Motor neuron (in vitro differentiated cells): ENCODE data around the gene RBM23. TPM values are rescaled to one million over a fixed set of nuclear protein-coding genes. Genes with fewer than 3 reads are reported as not detected.
"Not testable (repeated sequence)": the region's sequence is repeated elsewhere in the genome, so short reads cannot be mapped to it uniquely, and the experiment has no call there.

Experiments
- ATAC-seq, 8 experiments: fragments of 200-7000 bp; cut with Tn5 transposase; replicated peaks in 6 of 8; 2 replicates each; pipeline ENCODE4 v1.8.0; 2021; ENCODE audit warnings: mild to moderate bottlenecking in 8 of 8, moderate library complexity in 8 of 8
- H3K27ac ChIP-seq, 2 donors: fragments of 250-450 bp; sonication (Bioruptor Pico); 2 replicates each; pipeline ENCODE4 v1.9.0; 2021; ENCODE audit warnings: antibody characterized with exemption in 2 of 2, mild to moderate bottlenecking in 2 of 2, moderate library complexity in 1 of 2
- H3K4me1 ChIP-seq, 2 donors: fragments of 250-450 bp; sonication (Bioruptor Pico); replicated peaks in 1 of 2; 2 replicates each; pipeline ENCODE4 v1.6.1; 2021; ENCODE audit warnings: antibody characterized with exemption in 2 of 2, mild to moderate bottlenecking in 2 of 2, moderate library complexity in 1 of 2
- H3K4me3 ChIP-seq, 5 donors: fragments of 250-450 bp; sonication (Bioruptor Pico); 2 replicates each; pipeline ENCODE4 v1.9.0; 2021; ENCODE audit warnings: antibody characterized with exemption in 5 of 5, mild to moderate bottlenecking in 5 of 5, moderate library complexity in 4 of 5
- WGBS, 10 experiments: fragments of 450-650 bp; shearing (Covaris generic); methylation state at CpG; one replicate each; pipeline ENCODE4 v1.0.0; 2022; 5-methylcytosine and 5-hydroxymethylcytosine counted together
- in situ Hi-C, 9 experiments: fragments of 400-800 bp; cut with MboI; loops; one replicate each; pipeline ENCODE4 v1.15.0; 2021; ENCODE audit warnings: low sequenced_read_pairs in 9 of 9, low pct_unique_long_range_greater_than_20kb in 2 of 9; ENCODE audit not compliant: unreplicated experiment in 9 of 9
- total RNA-seq, 8 experiments: library from RNA; unstranded; fragments of 300-600 nt; gene quantifications; 2 replicates each; pipeline versions ENCODE4 v1.2.3 to v1.2.4, GENCODE V29; 2022

Gene RBM23
- total RNA-seq, 8 experiments from 2014 or later = 41.7 to 90.1 (median 56.0) TPM

DNA sequence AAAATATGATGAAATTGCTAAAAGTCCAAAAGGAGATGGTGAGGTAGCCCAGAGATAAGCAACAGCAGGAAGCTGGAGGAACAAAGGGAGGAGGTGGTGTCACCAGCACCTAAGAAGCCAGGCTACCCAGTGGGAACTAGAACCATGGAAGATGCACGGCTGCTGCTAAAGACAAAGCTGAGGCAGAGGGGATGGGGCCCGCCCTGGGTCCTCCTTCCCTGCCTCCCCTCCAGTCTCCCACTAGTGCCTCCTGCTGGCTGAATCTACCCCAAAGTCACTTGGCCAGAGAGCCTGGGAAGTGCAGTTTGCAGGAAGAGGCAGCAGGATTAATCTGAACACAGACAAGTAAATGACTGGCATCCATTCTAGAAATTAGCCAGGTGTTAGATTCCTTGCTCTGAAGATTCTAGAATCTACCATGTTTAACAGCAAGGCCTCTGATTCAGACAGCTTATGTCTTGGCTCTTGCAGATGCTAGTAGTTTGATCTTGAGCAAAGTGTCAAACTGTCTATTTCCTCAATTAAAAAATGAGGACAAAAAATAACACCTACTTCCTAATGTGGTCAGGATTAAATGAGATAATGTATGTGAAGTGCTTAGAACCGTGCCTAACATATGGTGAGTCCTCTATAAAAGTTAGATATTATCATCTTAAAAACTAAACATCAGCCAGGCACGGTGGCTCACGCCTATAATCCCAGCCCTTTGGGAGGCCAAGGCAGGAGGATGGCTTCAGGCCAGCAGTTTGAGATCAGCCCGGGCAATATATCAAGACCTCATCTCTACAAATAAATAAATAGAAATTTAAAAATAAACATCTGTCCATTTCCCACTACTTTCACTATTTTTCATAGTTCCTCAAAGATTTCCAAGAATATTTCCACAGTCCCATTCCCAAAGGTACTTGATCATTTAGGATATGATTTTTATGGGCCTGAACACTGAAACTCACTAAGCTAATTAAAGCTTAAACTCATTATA, 53.2 kb downstream of the RBM23 start:
- 17 to 100% (median 68%) methylated on average over 1 to 6 of the region's 6 CpGs; no CpG with 5 or more reads in 2 of the 10 experiments for WGBS, 10 experiments
- Histone ChIP-seq H3K4me1 (no peaks in the 10 kb centered on the region), H3K27ac (no peak overlapping the region), H3K4me3 (no peak overlapping the region)
- in situ Hi-C loops = loop anchor here in 8 of 9 experiments (25.0 kb wide), 3 partner anchors 278 to 478 kb away; partner anchors contain the start of genes ABHD4 (in 1 of the 8) and DAD1 (in 1 of the 8)
- peak in 2 of 8 experiments; percentile 38 to 47 for ATAC-seq

DNA sequence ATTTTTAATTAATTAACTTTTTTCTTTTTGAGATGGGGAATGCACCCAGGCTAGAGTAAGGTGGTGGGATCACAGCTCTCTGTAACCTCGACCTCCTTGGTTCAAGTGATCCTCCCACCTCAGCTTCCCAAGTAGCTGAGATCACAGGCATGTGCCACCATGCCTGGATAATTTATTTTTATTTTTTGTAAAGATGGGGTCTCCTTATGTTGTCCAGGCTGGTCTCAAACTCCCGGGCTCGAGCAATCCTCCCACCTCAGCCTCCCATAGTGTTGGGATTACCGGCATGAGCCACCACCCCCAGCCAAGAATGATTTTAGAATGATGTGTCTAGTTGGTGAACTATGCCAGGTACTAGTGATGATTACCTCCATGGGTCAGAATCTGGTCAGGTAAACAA, 54.0 kb downstream of the RBM23 start:
- in situ Hi-C loops = loop anchor here in 8 of 9 experiments (25.0 kb wide), 3 partner anchors 278 to 478 kb away; partner anchors contain the start of genes ABHD4 (in 1 of the 8) and DAD1 (in 1 of the 8)
- Histone ChIP-seq H3K27ac (no peak overlapping the region), H3K4me1 (no peaks in the 10 kb centered on the region), H3K4me3 (no peak overlapping the region)
- ATAC-seq = no peak
- 42 to 100% (median 95%) methylated on average over 1 to 3 of the region's 4 CpGs; no CpG with 5 or more reads in 2 of the 10 experiments for WGBS, 10 experiments

DNA sequence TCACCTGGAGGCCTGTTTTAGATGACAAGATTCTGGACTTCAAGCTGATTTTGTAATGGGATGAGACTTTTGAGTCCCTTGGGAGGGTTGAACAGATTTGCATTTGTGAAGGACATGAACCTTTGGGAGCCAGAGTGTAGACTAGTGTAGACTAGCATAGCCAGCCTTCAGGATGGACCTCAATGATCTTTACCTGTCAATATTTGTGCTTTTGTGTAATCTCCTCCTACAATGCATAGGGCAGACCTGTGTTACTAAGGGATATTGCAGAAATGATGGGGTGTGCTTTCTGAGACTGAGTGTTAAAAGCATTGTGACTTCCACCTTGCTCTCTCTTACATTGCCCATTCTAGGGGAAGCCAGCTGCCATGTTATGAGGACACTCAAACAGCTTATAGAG, 57.3 kb downstream of the RBM23 start:
- no peak for ATAC-seq
- Histone ChIP-seq H3K4me3 (no peak overlapping the region), H3K4me1 (no peaks in the 10 kb centered on the region), H3K27ac (no peak overlapping the region)
- in situ Hi-C loops = loop anchor here in 8 of 9 experiments (25.0 kb wide), 3 partner anchors 274 to 474 kb away; partner anchors contain the start of genes ABHD4 (in 1 of the 8) and DAD1 (in 1 of the 8)

GRCh38 chr14:22860377-22860776, 58.6 kb downstream of the RBM23 start:
- H3K27ac ChIP-seq, ATAC-seq, H3K4me1 ChIP-seq, H3K4me3 ChIP-seq: not testable (repeated sequence)
- WGBS, 10 experiments = 20 to 100% (median 67%) methylated on average over 1 to 3 of the region's 3 CpGs; no CpG with 5 or more reads in 4 of the 10 experiments
- in situ Hi-C loops = loop anchor here in 8 of 9 experiments (25.0 kb wide), 3 partner anchors 273 to 473 kb away; partner anchors contain the start of genes ABHD4 (in 1 of the 8) and DAD1 (in 1 of the 8)

- Histone ChIP-seq H3K4me3 (no peak overlapping the region), H3K4me1 (peaks cover 0 to 2% of the 10 kb centered on the region in 2 donors), H3K27ac (no peak overlapping the region)
- WGBS, 10 experiments = 73 to 100% (median 98%) methylated on average over 1 to 5 of the region's 5 CpGs; no CpG with 5 or more reads in 2 of the 10 experiments
- in situ Hi-C loops = loop anchor here in 8 of 9 experiments (25.0 kb wide), 3 partner anchors 269 to 469 kb away; partner anchors contain the start of genes ABHD4 (in 1 of the 8) and DAD1 (in 1 of the 8)
- no peak for ATAC-seq
Measured at GRCh38 chr14:22856428-22856827, 62.5 kb downstream of the RBM23 start.

DNA sequence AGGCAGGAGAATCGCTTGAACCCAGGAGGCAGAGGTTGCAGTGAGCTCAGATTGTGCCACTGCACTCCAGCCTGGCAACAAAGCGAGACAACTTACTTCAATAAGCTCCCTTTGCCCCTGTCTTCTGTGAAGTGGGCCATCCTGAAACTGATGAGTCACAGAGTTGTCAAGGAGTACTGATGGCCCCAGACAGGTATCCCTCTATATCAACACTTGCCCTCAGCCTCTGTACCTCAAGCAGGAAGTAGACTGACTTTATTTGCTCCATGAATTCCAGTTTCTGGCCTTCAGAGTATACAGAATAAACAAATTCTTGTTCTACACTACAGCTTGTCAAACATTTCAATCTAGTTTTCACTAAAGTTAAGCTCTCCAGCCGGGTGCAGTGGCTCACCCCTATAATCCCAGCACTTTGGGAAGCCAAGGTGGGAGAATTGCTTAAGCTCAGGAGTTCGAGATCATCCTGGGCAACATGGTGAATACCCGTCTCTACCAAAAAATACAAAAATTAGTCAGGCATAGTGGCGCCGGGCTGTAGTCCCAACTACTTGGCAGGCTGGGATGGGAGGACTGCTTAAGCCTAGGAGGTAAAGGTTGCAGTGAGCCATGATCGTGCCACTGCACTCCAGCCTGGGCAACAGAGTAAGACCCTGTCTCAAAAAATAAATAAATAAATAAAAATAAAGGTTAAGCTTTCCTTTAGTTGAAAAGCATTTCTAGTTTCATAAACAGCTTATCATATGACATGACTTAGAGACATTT, 63.8 kb downstream of the RBM23 start:
- Histone ChIP-seq H3K4me1 (peaks cover 0 to 2% of the 10 kb centered on the region in 2 donors), H3K27ac (no peak overlapping the region), H3K4me3 (no peak overlapping the region)
- ATAC-seq = no peak
- in situ Hi-C loops = loop anchor here in 8 of 9 experiments (25.0 kb wide), 3 partner anchors 268 to 468 kb away; partner anchors contain the start of genes ABHD4 (in 1 of the 8) and DAD1 (in 1 of the 8)
- 60 to 90% (median 83%) methylated on average over 1 to 6 of the region's 8 CpGs; no CpG with 5 or more reads in 1 of the 10 experiments for WGBS, 10 experiments

DNA sequence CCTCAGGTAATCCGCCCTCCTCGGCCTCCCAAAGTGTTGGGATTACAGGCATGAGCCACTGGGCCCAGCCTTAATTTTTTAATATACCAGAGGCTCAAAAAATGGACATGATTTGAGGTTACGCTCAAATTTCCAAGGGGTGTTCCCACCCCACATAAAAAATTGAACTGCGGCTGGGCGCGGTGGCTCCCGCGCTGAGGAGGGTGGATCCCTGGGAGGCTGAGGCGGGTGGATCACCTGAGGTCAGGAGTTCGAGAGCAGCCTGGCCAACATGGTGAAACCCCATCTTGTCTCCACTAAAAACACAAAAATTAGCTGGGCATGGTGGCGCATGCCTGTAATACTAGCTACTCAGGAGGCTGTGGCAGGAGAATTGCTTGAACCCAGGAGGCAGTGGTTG, 64.7 kb downstream of the RBM23 start:
- in situ Hi-C loops = loop anchor here in 8 of 9 experiments (25.0 kb wide), 3 partner anchors 267 to 467 kb away; partner anchors contain the start of genes ABHD4 (in 1 of the 8) and DAD1 (in 1 of the 8)
- not testable (repeated sequence) for H3K27ac ChIP-seq, H3K4me3 ChIP-seq, ATAC-seq, H3K4me1 ChIP-seq
- whole genome bisulfite sequencing, 10 experiments = 60 to 100% (median 87%) methylated on average over 1 to 10 of the region's 11 CpGs; no CpG with 5 or more reads in 3 of the 10 experiments

DNA sequence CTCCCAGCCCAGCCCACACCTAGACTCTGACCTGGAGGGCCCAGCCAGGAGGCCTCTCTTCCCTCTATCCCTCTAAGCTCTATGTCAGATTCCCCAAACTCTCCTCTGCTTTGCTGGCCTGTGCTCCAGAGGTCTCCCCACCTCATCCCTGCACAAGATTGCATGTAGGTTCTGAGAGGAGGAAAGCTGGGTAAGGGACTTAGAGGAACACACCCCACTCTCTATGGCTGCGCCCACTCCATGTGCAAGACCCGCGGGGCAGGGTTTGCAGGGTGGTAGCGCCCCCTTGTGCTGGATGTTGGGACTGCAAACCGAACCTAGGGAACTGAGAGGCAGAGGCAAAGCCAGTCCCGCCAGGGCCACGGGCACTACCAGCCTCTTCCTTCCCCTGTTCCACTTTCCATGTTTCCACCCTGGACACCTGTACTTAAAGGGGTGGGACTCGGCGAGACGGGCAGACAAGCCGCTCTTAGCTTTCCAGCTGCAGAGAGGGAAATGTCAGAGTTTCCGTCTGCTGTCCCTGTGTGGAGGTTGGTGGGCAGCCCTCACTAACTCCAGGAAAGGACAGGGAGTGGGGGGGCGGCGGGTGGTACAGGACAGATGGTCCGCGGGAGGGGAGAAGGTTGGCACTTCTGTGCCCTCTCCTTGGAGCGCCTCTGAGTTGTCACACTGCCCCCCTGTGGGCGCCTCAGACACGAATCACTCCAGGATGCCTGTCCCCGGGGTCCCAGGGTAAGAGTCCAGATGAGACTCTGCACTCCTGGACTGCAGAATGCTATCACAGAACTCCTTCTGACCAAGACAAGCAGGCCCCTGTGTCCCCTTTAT, 65.8 kb downstream of the RBM23 start:
- Histone ChIP-seq H3K4me3 (peak overlapping the region; percentile 12 to 35 (median 28)), H3K27ac (no peak overlapping the region), H3K4me1 (peaks cover 2 to 3% of the 10 kb centered on the region in 2 donors)
- ATAC-seq = peak; percentile 9 to 93 (median 90)
- in situ Hi-C loops = loop anchor here in 8 of 9 experiments (25.0 kb wide), 3 partner anchors 266 to 466 kb away; partner anchors contain the start of genes ABHD4 (in 1 of the 8) and DAD1 (in 1 of the 8)
- WGBS, 10 experiments = 0 to 8% (median 5%) methylated on average over 2 to 5 of the region's 20 CpGs; no CpG with 5 or more reads in 6 of the 10 experiments

GRCh38 chr14:22852599-22852939, 66.4 kb downstream of the RBM23 start:
- 0 to 100% (median 88%) methylated on average over 1 to 2 of the region's 2 CpGs; no CpG with 5 or more reads in 1 of the 10 experiments for WGBS, 10 experiments
- ATAC-seq = no peak
- Histone ChIP-seq H3K27ac (no peak overlapping the region), H3K4me3 (no peak overlapping the region), H3K4me1 (peaks cover 2 to 5% of the 10 kb centered on the region in 2 donors)
- in situ Hi-C loops = loop anchor here in 8 of 9 experiments (25.0 kb wide), 3 partner anchors 265 to 465 kb away; partner anchors contain the start of genes ABHD4 (in 1 of the 8) and DAD1 (in 1 of the 8)

DNA sequence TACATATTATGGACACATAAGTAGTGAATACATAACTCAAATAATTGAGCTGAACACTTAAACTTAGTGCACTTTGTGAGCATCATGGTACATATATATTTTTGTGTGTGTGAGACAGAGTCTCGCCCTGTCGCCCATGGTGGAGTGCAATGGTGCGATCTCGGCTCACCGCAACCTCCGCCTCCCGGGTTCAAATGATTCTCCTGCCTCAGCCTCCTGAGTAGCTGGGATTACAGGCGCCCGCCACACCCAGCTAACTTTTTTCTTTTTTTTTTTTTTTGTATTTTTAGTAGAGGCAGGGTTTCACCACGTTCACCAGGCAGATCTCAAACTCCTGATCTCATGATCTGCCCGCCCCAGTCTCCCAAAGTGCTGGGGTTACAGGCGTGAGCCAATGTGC, 66.8 kb downstream of the RBM23 start:
- not testable (repeated sequence) for H3K27ac ChIP-seq, H3K4me1 ChIP-seq, H3K4me3 ChIP-seq
- 12 to 100% (median 91%) methylated on average over 1 to 9 of the region's 12 CpGs for WGBS, 10 experiments
- in situ Hi-C loops = loop anchor here in 8 of 9 experiments (25.0 kb wide), 3 partner anchors 265 to 465 kb away; partner anchors contain the start of genes ABHD4 (in 1 of the 8) and DAD1 (in 1 of the 8)
- peak in 1 of 8 experiments; percentile 22 for ATAC-seq
